Measurements from ENCODE around the gene OXSR1.
"Not testable (repeated sequence)": the region's sequence is repeated elsewhere in the genome, so short reads cannot be mapped to it uniquely, and the experiment has no call there.

OXSR1 gene

GRCh38 chr3:38169027-38169317, 3.6 kb downstream of the OXSR1 start:
- DNase-seq: no peak

- DNase-seq: no peak
Measured at GRCh38 chr3:38170722-38171121, 5.4 kb downstream of the OXSR1 start.

DNA sequence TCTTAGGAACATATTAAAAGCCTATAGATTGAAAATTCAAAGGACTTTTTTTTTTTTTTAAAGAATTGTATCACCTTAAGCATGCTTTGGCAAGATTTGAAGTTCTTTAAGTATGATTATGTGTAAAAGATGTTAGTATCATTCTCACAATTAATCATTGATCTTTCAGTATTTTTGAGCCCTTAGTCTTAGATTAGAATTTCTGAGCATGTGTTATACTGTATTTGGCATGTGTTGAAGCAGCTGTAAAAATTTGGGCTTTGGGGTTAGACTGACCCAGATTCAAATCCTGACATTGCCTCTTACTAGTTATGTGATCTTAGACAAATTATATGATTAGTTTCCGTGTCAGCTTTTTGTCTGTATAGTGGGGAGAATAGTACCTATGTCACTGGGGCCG, 6.3 kb downstream of the OXSR1 start:
- DNase-seq: no peak

DNA sequence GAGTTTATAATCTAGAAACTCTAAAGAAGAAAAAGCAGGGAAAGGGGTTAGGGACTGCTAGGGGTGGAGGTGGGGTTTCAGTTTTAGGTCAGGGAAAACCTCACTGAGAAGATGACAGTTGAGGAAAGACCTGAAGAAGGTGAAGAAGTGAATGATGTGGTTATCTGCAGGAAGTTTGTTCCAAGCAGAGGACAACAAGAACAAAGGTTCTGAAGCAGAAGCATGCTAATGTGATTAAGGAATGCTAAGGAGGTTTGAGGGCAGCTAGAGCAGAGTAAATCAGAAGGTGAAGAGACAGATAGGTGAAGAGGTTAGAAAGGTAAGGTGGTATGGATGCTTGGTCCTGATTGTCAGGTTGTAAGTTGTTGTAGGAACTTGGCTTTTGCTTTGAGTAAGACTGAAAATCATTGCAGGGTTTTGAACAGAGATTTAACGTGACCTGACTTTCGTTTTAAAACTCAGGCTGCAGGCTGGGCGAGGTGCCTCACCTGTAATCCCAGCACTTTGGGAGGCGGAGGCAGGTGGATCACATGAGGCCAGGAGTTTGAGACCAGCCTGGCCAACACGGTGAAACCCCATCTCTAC, 8.6 kb downstream of the OXSR1 start:
- DNase-seq: no peak

DNA sequence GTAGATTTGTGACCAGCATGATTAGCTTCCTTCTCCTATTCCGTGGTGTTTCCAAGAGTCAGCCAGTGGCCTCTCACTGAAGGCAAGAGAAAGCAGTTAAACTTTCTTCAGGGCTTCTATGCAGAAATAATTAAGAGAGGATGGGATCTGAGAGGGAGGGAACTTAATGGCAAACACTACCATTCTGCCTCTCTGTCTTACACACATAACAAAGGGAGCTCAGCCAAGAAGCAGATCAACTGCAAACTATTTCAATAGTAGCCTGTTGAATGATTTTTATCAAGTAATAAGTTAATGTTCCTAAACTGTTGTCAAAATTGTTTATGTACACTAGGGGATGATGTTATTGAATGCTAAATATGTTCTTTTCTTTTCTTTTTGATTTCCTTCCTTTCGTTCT, 11.8 kb downstream of the OXSR1 start:
- no peak for DNase-seq

DNA sequence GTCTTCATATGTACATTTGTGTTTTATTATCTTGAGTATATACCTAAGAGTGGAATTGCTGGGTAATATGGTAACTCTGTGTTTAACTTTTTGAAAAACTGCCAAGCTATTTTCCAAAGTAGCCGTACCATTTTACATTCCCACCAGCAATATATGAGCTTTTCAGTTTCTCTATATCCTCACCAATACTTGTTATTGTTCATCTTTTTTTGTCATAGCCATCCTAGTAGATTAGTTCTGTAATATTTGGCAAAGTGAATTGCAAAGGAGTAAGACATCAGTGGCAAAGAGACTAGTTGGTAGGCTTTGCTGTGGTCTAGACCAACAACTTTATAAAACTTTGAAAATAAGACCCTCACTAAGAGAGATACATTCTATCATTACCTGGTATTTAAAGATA, 21.4 kb downstream of the OXSR1 start:
- no peak for DNase-seq

- DNase-seq: no peak
Measured at GRCh38 chr3:38190481-38190881, 25.1 kb downstream of the OXSR1 start.

GRCh38 chr3:38202931-38203330, 37.6 kb downstream of the OXSR1 start:
- DNase-seq: not testable (repeated sequence)

DNA sequence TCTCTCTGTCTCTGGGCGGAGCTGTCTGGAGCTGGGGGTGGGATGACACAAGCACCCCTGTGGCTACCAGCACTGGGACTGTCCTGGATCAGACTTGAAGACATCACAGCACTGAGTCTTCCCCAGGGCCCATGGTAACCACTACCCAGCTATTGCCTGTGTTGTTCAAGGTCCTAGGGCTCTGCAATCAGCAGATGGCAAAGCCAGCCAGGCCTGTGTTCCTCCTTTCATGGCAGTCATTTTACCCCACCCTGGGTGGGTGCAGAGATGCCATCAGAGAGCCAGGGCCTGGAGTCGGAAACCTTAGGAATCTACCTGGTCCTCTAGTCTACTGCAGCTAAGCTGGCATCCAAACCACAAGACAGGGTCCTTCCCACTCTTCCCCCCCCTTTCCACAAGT, 38.4 kb downstream of the OXSR1 start:
- DNase-seq: no peak

GRCh38 chr3:38204599-38205471, 39.5 kb downstream of the OXSR1 start:
- DNase-seq: no peak

DNA sequence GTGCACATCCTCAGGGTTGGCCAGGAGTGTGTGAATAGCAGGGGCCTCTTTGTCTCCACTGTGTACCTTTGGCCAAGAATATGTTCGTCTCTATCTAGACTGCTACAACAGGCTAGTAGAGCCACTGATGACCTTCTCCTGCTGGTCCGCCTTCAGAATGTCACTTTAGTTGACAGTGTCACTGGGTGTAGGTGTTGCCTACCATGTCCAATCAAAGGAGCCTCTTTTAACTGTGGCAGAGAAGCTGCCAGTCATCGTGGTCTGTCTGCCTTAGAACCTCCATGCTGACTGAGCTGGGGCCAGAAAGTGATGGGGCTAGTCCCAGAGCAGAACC, 40.1 kb downstream of the OXSR1 start:
- DNase-seq: no peak

GRCh38 chr3:38207254-38208003, 42.1 kb downstream of the OXSR1 start:
- no peak for DNase-seq

- DNase-seq: no peak
Measured at GRCh38 chr3:38210141-38210757, 44.9 kb downstream of the OXSR1 start.

GRCh38 chr3:38212141-38212540, 46.8 kb downstream of the OXSR1 start:
- DNase-seq: no peak

DNA sequence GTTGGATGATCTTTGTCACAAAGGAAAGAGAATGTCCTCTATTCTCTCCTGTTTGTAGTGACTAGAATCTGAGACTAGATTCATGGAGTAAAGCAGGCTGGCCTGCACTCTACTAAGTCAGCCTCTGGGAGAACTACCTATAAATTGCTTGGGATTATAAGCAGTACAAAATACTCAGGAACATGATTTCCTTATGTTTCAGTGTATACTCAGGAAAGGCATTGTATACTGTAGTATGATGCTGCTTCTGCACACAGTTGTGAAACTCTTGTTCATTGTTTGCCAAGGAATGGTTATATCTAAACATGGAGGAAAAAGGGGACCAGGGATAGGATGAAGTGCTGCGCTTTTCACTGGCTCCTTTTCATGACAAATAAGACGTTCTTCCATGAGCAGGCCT, 49.2 kb downstream of the OXSR1 start:
- DNase-seq: no peak

GRCh38 chr3:38219609-38220197, 54.4 kb downstream of the OXSR1 start:
- DNase-seq: no peak

DNA sequence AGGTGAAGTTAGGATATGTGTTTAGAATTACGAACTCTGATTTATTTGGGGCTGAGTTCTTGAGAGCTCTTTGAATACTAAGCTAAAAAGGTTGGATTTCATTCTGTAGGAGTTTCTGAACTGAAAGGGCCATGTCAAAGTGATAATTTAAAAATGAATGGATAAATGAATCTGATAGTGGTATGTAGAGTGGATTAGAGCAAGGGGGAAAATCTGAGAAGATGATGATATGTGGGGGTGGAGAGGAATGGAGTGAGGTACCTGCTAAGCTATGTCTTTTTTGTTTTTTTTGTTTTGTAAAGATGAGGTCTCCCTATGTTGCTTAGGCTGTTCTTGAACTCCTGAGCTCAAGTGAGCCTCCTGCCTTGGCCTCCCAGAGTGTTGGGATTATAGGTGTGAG, 55.7 kb downstream of the OXSR1 start:
- no peak for DNase-seq

- no peak for DNase-seq
Measured at GRCh38 chr3:38222032-38222634, 56.8 kb downstream of the OXSR1 start.

- no peak for DNase-seq
Measured at GRCh38 chr3:38224357-38224756, 59.0 kb downstream of the OXSR1 start.

- DNase-seq: no peak
Measured at GRCh38 chr3:38226273-38226672, 60.9 kb downstream of the OXSR1 start.

GRCh38 chr3:38227989-38228388, 62.7 kb downstream of the OXSR1 start:
- DNase-seq: no peak

- no peak for DNase-seq
Measured at GRCh38 chr3:38229036-38229435, 63.7 kb downstream of the OXSR1 start.

DNA sequence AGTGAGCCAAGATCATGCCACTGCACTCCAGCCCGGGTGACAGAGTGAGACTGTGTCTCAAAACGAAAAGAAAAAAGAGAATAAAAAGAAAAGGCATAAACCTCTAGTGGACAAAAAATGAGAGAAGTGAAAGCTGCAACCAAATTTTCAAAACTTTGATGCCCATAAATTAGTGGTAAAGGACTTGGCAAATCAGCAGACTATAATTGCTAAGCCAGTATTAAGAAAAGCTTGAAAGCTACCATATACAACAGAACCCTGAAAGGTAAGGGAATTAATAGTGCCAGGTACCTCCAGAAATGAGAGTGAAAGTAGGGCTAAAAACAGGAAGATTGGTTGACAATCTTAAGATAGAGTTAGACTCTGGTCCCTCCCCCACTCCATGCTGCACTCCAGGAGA, 67.4 kb downstream of the OXSR1 start:
- no peak for DNase-seq

Data from activated CD8-positive, alpha-beta memory T cell treated with anti-CD3 and anti-CD28 coated beads for 24 hours (primary cell).